Mucosa of rectum (tissue), 2 donors: ENCODE data around the gene PTPRN.

Source experiments
- H3K27ac ChIP-seq, 2 donors: one replicate each; pipeline ENCODE4 v1.7.0; 2013; ENCODE audit warnings: inconsistent platforms in 2 of 2, low read depth in 2 of 2, low read length in 2 of 2
- H3K27me3 ChIP-seq, 2 donors: one replicate each; pipeline ENCODE4 v1.7.0; 2013; ENCODE audit warnings: low read length in 2 of 2; ENCODE audit not compliant: control insufficient read depth in 2 of 2, insufficient read depth in 2 of 2
- H3K36me3 ChIP-seq, 2 donors: one replicate each; pipeline ENCODE4 v1.7.0; 2013; ENCODE audit warnings: low read length in 2 of 2; ENCODE audit not compliant: control insufficient read depth in 2 of 2, insufficient read depth in 2 of 2
- H3K4me1 ChIP-seq, 2 donors: one replicate each; pipeline ENCODE4 v1.7.0; 2013; ENCODE audit warnings: low read length in 2 of 2, mild to moderate bottlenecking in 1 of 2; ENCODE audit not compliant: control insufficient read depth in 2 of 2, insufficient read depth in 2 of 2
- H3K4me3 ChIP-seq, 2 donors: one replicate each; pipeline ENCODE4 v1.7.0; 2013; ENCODE audit warnings: low read length in 2 of 2
- H3K9ac ChIP-seq, 2 donors: one replicate each; pipeline ENCODE4 v1.7.0; 2013; ENCODE audit warnings: low read length in 2 of 2, low read depth in 1 of 2, mild to moderate bottlenecking in 1 of 2
- H3K9me3 ChIP-seq, 2 donors: one replicate each; pipeline ENCODE4 v1.7.0; 2013; ENCODE audit warnings: low read length in 2 of 2; ENCODE audit not compliant: control insufficient read depth in 2 of 2
- donor health status: healthy.
- donor health status: Normal muscosa, but diverticular disease.

The PTPRN gene

GRCh38 chr2:219280651-219281050 lies 28.6 kb downstream of the PTPRN start:
- Histone ChIP-seq H3K27me3 (no peaks in the 10 kb centered on the region), H3K27ac (no peak overlapping the region), H3K4me1 (peaks cover 23 to 26% of the 10 kb centered on the region in 2 donors), H3K4me3 (no peak overlapping the region), H3K9ac (no peak overlapping the region), H3K36me3 (peaks cover 28 to 35% of the 10 kb centered on the region in 2 donors), H3K9me3 (no peaks in the 10 kb centered on the region)

- Histone ChIP-seq H3K27me3 (no peaks in the 10 kb centered on the region), H3K9me3 (no peaks in the 10 kb centered on the region), H3K36me3 (peaks cover 28 to 30% of the 10 kb centered on the region in 2 donors), H3K4me1 (peaks cover 23 to 26% of the 10 kb centered on the region in 2 donors), H3K9ac (peak overlapping the region; percentile 91 to 94), H3K4me3 (peak overlapping the region; percentile 82 to 86), H3K27ac (peak overlapping the region; percentile 93 to 96)
Observed at GRCh38 chr2:219279916-219280516, 29.2 kb downstream of the PTPRN start.

- Histone ChIP-seq H3K9ac (peak within 1 kb of the TSS; percentile 91 to 94), H3K27ac (peak within 1 kb of the TSS; percentile 93 to 96), H3K27me3 (no peaks in the 10 kb centered on the region), H3K36me3 (peaks cover 26 to 27% of the 10 kb centered on the region in 2 donors), H3K4me3 (peak within 1 kb of the TSS; percentile 82 to 86), H3K9me3 (no peaks in the 10 kb centered on the region), H3K4me1 (peaks cover 23 to 26% of the 10 kb centered on the region in 2 donors)
Observed at GRCh38 chr2:219279151-219279915, 29.9 kb downstream of the PTPRN start, which contains the start of gene DNAJB2. Gene DNAJB2, plus strand, starts transcription at chr2:219279366. Its CDS starts 468 bp downstream, at chr2:219279834.

- Histone ChIP-seq H3K9me3 (no peaks in the 10 kb centered on the region), H3K9ac (peak overlapping the region; percentile 87 to 94), H3K27ac (peak overlapping the region; percentile 93 to 96), H3K36me3 (peaks cover 21 to 24% of the 10 kb centered on the region in 2 donors), H3K4me1 (peaks cover 23 to 26% of the 10 kb centered on the region in 2 donors), H3K27me3 (no peaks in the 10 kb centered on the region), H3K4me3 (peak overlapping the region; percentile 72 to 77)
Observed at GRCh38 chr2:219278655-219279150, 30.5 kb downstream of the PTPRN start.

- H3K4me3 ChIP-seq: peak overlapping the region; percentile 42 to 71
- no peaks in the 10 kb centered on the region for H3K9me3 ChIP-seq
- peaks cover 23 to 26% of the 10 kb centered on the region in 2 donors for H3K4me1 ChIP-seq
- peak overlapping the region; percentile 48 to 96 for H3K27ac ChIP-seq
- no peaks in the 10 kb centered on the region for H3K27me3 ChIP-seq
- H3K36me3 ChIP-seq: peaks cover 16 to 18% of the 10 kb centered on the region in 2 donors
- peak overlapping the region; percentile 87 to 94 for H3K9ac ChIP-seq
Observed at GRCh38 chr2:219277703-219278654, 31.2 kb downstream of the PTPRN start.

GRCh38 chr2:219274361-219274921 lies 34.8 kb downstream of the PTPRN start:
- Histone ChIP-seq H3K27me3 (no peaks in the 10 kb centered on the region), H3K4me3 (no peak overlapping the region), H3K36me3 (no peaks in the 10 kb centered on the region), H3K9me3 (no peaks in the 10 kb centered on the region), H3K27ac (no peak overlapping the region), H3K9ac (no peak overlapping the region), H3K4me1 (peaks cover 15 to 18% of the 10 kb centered on the region in 2 donors)

- Histone ChIP-seq H3K27ac (no peak overlapping the region), H3K9ac (no peak overlapping the region), H3K27me3 (no peaks in the 10 kb centered on the region), H3K4me1 (peaks cover 15 to 17% of the 10 kb centered on the region in 2 donors), H3K36me3 (no peaks in the 10 kb centered on the region), H3K9me3 (no peaks in the 10 kb centered on the region), H3K4me3 (no peak overlapping the region)
Observed at GRCh38 chr2:219273937-219274336, 35.3 kb downstream of the PTPRN start.

GRCh38 chr2:219272995-219273394 lies 36.2 kb downstream of the PTPRN start:
- Histone ChIP-seq H3K27ac (no peak overlapping the region), H3K36me3 (no peaks in the 10 kb centered on the region), H3K9ac (no peak overlapping the region), H3K9me3 (no peaks in the 10 kb centered on the region), H3K4me3 (no peak overlapping the region), H3K27me3 (no peaks in the 10 kb centered on the region), H3K4me1 (peaks cover 6 to 8% of the 10 kb centered on the region in 2 donors)

GRCh38 chr2:219272356-219272755 lies 36.8 kb downstream of the PTPRN start:
- H3K4me3 ChIP-seq: no peak overlapping the region
- H3K27ac ChIP-seq: no peak overlapping the region

More at GRCh38 chr2:219272356-219272755, 36.8 kb downstream of the PTPRN start:
- no peaks in the 10 kb centered on the region for H3K27me3 ChIP-seq
- no peaks in the 10 kb centered on the region for H3K9me3 ChIP-seq
- H3K36me3 ChIP-seq: no peaks in the 10 kb centered on the region
- H3K9ac ChIP-seq: no peak overlapping the region
- peaks cover under 1 to 3% of the 10 kb centered on the region in 2 donors for H3K4me1 ChIP-seq
